CD4-positive, alpha-beta T cell (primary cell): ENCODE results near the gene ZNF536. TPM values are rescaled to one million over a fixed set of nuclear protein-coding genes. Genes with fewer than 3 reads are reported as not detected.
"Not testable (repeated sequence)": the region's sequence is repeated elsewhere in the genome, so short reads cannot be mapped to it uniquely, and the experiment has no call there.

Experiments
- ATAC-seq: fragments of 200-7000 bp; cut with Tn5 transposase; one replicate; pipeline ENCODE4 v1.10.0; 2022; ENCODE audit warnings: mild to moderate bottlenecking; ENCODE audit not compliant: poor library complexity
- CTCF ChIA-PET: fragments of 350-600 bp; sonication (Branson Sonifier 250); formaldehyde crosslinking; loops from one replicate; lab custom pipeline; 2021; ENCODE audit warnings: antibody characterized with exemption, inconsistent platforms; lab: Charles Lee
- POLR2A ChIA-PET: fragments of 350-600 bp; sonication (Branson Sonifier 250); formaldehyde crosslinking; loops from one replicate; lab custom pipeline; 2021; ENCODE audit warnings: antibody characterized with exemption, inconsistent platforms; lab: Charles Lee
- DNase-seq, 14 experiments: peaks; one replicate each; pipeline ENCODE4 v3.0.0-alpha.2; 2013 to 2020; ENCODE audit warnings: mixed read lengths in 2 of 14
- H3K27ac ChIP-seq, 2 donors: one replicate each; pipeline versions ENCODE4 v1.5.1 to v1.7.0; 2013; ENCODE audit warnings: low read length in 2 of 2, low read depth in 1 of 2, mild to moderate bottlenecking in 1 of 2
- H3K27me3 ChIP-seq, 2 experiments: 1 replicate in 1 of 2; 2 replicates in 1 of 2; pipeline versions ENCODE4 v1.6.1 to v1.7.0; 2013; ENCODE audit warnings: low read length in 2 of 2, control low read depth in 1 of 2, mild to moderate bottlenecking in 1 of 2, moderate library complexity in 1 of 2; ENCODE audit not compliant: insufficient read depth in 2 of 2, control insufficient read depth in 1 of 2
- H3K36me3 ChIP-seq: one replicate; pipeline ENCODE4 v1.6.1; 2013; ENCODE audit warnings: low read length, control low read depth; ENCODE audit not compliant: insufficient read depth
- H3K4me1 ChIP-seq: one replicate; pipeline ENCODE4 v1.6.1; 2013; ENCODE audit warnings: low read length, control low read depth; ENCODE audit not compliant: insufficient read depth
- H3K4me3 ChIP-seq: one replicate; pipeline ENCODE4 v1.5.1; 2013; ENCODE audit warnings: mild to moderate bottlenecking, low read length, moderate library complexity
- H3K9me3 ChIP-seq, 2 experiments: 1 replicate in 1 of 2; 2 replicates in 1 of 2; pipeline versions ENCODE4 v1.6.1 to v1.7.0; 2013; ENCODE audit warnings: low read length in 2 of 2, mild to moderate bottlenecking in 2 of 2, control low read depth in 1 of 2, moderate library complexity in 1 of 2; ENCODE audit not compliant: control insufficient read depth in 1 of 2, insufficient read depth in 1 of 2
- H3K27ac Mint-ChIP-seq: one replicate; pipeline ENCODE4 v1.8.0; 2020; ENCODE audit warnings: mixed read lengths
- H3K27me3 Mint-ChIP-seq: one replicate; pipeline ENCODE4 v1.8.0; 2021; ENCODE audit warnings: mixed read lengths
- H3K36me3 Mint-ChIP-seq: one replicate; pipeline ENCODE4 v1.8.0; 2021; ENCODE audit warnings: low read depth, mixed read lengths
- H3K4me1 Mint-ChIP-seq: one replicate; pipeline ENCODE4 v1.8.0; 2021; ENCODE audit warnings: low read depth, mixed read lengths
- H3K4me3 Mint-ChIP-seq: one replicate; pipeline ENCODE4 v1.8.0; 2020; ENCODE audit warnings: mild to moderate bottlenecking, mixed read lengths
- H3K9me3 Mint-ChIP-seq: one replicate; pipeline ENCODE4 v1.8.0; 2020; ENCODE audit warnings: mixed read lengths
- intact Hi-C, 2 experiments: fragments of 100-400 bp; cut with DNase I in 1 of 2; cut with micrococcal nuclease in 1 of 2; formaldehyde crosslinking; loops; one replicate each; pipeline versions ENCODE4 v1.15.1 to v1.9.0; 2023 to 2025; cut with DNase I, micrococcal nuclease
- total RNA-seq, 174 experiments: library from RNA in 2 of 174; stranded (reverse) in 2 of 174; gene quantifications; one replicate each; pipeline ENCODE4 v1.2.3 and lab custom pipeline; 2021 to 2026
- TF ChIP-seq, protein P1 (sequence below): fragments of 200-600 bp; IDR thresholded peaks from one replicate; pipeline ENCODE4 v1.8.0; 2022; ENCODE audit warnings: antibody characterized with exemption, mild to moderate bottlenecking

Gene ZNF536
- total RNA-seq, 2 experiments from 2014 or later = not detected

DNA sequence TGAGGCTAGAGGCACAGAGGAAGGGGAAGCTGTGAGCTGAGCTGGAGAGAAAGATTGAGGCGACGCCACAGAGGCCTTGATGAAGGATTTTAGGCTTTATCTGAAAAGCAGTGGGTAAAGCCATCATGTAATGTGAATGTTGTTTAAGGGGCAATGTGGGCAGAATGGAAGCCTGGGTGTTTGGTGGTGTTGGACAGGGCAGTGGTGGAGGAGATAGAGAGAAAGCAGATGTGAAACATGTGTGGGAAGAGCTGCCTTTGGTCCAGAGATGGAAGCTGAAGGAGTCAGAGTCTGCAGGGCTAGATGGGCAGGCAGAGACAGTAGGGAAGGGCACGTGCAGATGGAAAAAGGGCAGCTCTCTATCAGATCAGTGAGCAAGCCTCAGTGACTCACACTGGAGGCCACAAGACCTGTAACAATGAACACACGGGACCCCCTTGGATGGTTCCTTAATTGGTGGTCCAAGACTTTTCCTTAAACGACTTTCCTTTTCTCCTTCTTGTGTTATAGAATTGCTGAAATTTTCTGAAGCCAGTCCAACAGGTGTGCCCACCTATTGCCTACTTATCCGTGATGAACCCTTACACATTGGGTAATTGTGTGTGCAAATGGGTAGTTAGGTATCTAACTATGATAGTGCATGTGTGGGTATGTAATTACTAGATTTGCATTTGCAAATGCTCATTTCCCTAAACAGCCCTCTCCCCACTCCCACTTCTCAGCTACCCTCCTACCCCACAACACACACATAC is 21.7 kb downstream of the ZNF536 start:
- H3K27me3 ChIP-seq = peaks cover 0 to 3% of the 10 kb centered on the region in 2 experiments
- H3K4me3 ChIP-seq = no peak overlapping the region
- Mint-ChIP-seq H3K9me3 (no peaks in the 10 kb centered on the region), H3K4me1 (no peaks in the 10 kb centered on the region), H3K4me3 (no peak overlapping the region), H3K36me3 (no peaks in the 10 kb centered on the region), H3K27me3 (peaks cover 19% of the 10 kb centered on the region), H3K27ac (no peak overlapping the region)
- H3K36me3 ChIP-seq = no peaks in the 10 kb centered on the region
- no peak for ATAC-seq
- H3K9me3 ChIP-seq = peaks cover 0 to 5% of the 10 kb centered on the region in 2 experiments
- no peaks in the 10 kb centered on the region for H3K4me1 ChIP-seq
- TF ChIP-seq, protein P1, sequence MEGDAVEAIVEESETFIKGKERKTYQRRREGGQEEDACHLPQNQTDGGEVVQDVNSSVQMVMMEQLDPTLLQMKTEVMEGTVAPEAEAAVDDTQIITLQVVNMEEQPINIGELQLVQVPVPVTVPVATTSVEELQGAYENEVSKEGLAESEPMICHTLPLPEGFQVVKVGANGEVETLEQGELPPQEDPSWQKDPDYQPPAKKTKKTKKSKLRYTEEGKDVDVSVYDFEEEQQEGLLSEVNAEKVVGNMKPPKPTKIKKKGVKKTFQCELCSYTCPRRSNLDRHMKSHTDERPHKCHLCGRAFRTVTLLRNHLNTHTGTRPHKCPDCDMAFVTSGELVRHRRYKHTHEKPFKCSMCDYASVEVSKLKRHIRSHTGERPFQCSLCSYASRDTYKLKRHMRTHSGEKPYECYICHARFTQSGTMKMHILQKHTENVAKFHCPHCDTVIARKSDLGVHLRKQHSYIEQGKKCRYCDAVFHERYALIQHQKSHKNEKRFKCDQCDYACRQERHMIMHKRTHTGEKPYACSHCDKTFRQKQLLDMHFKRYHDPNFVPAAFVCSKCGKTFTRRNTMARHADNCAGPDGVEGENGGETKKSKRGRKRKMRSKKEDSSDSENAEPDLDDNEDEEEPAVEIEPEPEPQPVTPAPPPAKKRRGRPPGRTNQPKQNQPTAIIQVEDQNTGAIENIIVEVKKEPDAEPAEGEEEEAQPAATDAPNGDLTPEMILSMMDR = no peak
- no peak for DNase-seq
- POLR2A ChIA-PET = no interaction called here
- H3K27ac ChIP-seq = no peak overlapping the region
- intact Hi-C loops = no loop called here
- CTCF ChIA-PET = no interaction called here

DNA sequence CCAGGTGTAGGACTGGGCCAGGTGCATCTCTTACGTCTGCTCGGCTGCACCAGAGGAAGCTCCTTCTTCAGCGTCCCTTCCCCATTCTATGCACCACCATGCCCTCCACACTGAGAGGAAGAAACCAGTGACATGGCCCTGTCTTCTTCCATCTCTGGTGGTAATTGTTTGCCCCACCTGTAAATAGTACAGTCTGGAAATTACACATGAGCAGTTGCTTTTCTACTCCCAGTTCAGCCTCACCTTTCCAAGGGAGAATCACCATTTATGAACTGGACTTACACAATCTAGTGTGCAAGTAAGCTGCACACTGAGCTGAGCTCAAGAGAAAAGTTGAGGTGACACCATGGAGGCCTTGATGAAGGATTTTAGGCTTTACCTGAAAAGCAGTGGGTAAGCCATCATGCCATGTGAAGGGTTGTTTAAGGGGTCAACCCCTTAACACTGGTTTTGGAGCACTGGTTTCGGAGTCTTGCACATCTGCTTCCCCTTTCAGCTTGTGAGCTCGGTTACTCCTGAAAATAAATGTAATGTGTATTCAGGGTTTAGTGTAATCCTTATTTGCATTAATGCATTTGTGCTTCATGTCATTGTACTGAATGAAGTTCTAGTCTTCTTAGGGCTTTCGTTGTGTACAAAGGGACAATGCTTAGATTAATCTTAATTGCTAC is 22.4 kb downstream of the ZNF536 start:
- CTCF ChIA-PET = no interaction called here

DNA sequence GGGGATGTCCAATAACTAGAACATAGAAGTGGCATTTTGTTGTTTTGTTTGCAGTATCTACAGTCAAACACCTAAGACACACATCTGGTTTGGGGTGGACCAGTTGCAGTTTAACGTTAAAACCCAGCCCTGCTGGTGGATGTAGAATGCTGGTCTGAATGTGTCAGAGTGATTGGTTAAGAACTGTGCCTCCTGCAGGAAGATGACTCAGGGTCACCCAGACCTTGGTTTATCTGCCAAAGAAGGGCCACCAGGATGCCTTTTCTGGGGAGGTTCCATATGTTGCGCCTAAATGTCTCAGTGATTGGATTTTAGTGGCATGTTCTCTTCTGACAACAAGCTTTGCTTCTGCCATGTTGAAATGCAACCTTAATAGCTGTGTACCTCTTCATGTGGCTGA is 23.1 kb downstream of the ZNF536 start:
- no peak overlapping the region for H3K4me3 Mint-ChIP-seq
- Histone ChIP-seq H3K4me1 (no peaks in the 10 kb centered on the region), H3K27me3 (peaks cover 0 to 3% of the 10 kb centered on the region in 2 experiments), H3K4me3 (no peak overlapping the region), H3K9me3 (peaks cover 0 to 8% of the 10 kb centered on the region in 2 experiments), H3K27ac (no peak overlapping the region), H3K36me3 (no peaks in the 10 kb centered on the region)
- TF ChIP-seq, protein P1 = no peak
- H3K4me1 Mint-ChIP-seq = no peaks in the 10 kb centered on the region
- intact Hi-C loops = no loop called here
- H3K27ac Mint-ChIP-seq = no peak overlapping the region
- ChIA-PET CTCF (no interaction called here), POLR2A (no interaction called here)
- H3K36me3 Mint-ChIP-seq = no peaks in the 10 kb centered on the region
- H3K27me3 Mint-ChIP-seq = peaks cover 19% of the 10 kb centered on the region
- ATAC-seq = no peak
- DNase-seq = no peak
- H3K9me3 Mint-ChIP-seq = no peaks in the 10 kb centered on the region

More for the DNA sequence above, 22.4 kb downstream of the ZNF536 start:
- DNase-seq = no peak
- peaks cover 0 to 3% of the 10 kb centered on the region in 2 experiments for H3K27me3 ChIP-seq
- Mint-ChIP-seq H3K9me3 (no peaks in the 10 kb centered on the region), H3K4me1 (no peaks in the 10 kb centered on the region), H3K4me3 (no peak overlapping the region), H3K27ac (no peak overlapping the region), H3K27me3 (peaks cover 19% of the 10 kb centered on the region), H3K36me3 (no peaks in the 10 kb centered on the region)
- POLR2A ChIA-PET = no interaction called here
- peaks cover 0 to 6% of the 10 kb centered on the region in 2 experiments for H3K9me3 ChIP-seq
- no peak for ATAC-seq
- intact Hi-C loops = no loop called here
- H3K36me3 ChIP-seq = no peaks in the 10 kb centered on the region
- no peak overlapping the region for H3K4me3 ChIP-seq
- TF ChIP-seq, protein P1 = no peak
- no peak overlapping the region for H3K27ac ChIP-seq
- H3K4me1 ChIP-seq = no peaks in the 10 kb centered on the region

DNA sequence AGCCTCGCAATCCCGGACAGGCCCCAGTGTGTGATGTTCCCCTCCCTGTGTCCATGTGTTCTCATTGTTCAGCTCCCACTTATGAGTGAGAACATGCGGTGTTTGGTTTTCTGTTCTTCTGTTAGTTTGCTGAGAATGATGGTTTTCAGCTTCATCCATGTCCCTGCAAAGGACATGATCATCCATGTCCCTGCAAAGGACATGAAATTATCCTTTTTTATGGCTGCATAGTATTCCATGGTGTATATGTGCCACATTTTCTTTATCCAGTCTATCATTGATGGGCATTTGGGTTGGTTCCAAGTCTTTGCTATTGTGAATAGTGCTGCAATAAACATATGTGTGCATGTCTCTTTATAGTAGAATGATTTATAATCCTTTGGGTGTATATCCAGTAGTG is 26.4 kb downstream of the ZNF536 start:
- H3K27me3 ChIP-seq, H3K4me3 Mint-ChIP-seq, H3K9me3 ChIP-seq, H3K9me3 Mint-ChIP-seq, DNase-seq, ATAC-seq, H3K27ac ChIP-seq, H3K27ac Mint-ChIP-seq, intact Hi-C loops, H3K4me1 Mint-ChIP-seq, CTCF ChIA-PET, POLR2A ChIA-PET, H3K27me3 Mint-ChIP-seq, H3K36me3 ChIP-seq, H3K4me1 ChIP-seq, H3K4me3 ChIP-seq, H3K36me3 Mint-ChIP-seq: not testable (repeated sequence)
